NCI-H748 treated with DMSO at 0.1 percent for 48 hours (cell line): ENCODE results near the gene RSRP1.
"Not testable (repeated sequence)": the region's sequence is repeated elsewhere in the genome, so short reads cannot be mapped to it uniquely, and the experiment has no call there.

Source experiments
- DNase-seq: peaks from one replicate; lab custom pipeline; 2025; lab: John Stamatoyannopoulos, UW

Gene RSRP1

GRCh38 chr1:25257196-25257595, 9.9 kb upstream of the RSRP1 start:
- no peak for DNase-seq

DNA sequence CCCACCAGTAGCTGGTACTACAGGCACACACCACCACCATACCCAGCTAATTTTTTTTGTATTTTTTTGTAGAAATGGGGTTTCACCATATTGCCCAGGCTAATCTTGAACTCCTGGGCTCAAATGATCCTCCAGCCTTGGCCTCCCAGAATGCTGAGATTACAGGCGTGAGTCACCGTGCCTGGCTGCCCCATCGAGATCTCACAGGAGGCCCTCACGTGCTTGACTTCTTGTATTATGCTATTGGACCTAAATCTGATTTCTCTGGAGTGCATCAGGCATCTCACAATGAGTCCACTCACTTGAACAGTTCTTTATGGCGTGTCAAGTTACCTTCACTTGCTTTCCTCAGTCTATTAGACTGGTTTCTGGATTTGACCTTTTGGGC, 9.3 kb upstream of the RSRP1 start:
- no peak for DNase-seq

DNA sequence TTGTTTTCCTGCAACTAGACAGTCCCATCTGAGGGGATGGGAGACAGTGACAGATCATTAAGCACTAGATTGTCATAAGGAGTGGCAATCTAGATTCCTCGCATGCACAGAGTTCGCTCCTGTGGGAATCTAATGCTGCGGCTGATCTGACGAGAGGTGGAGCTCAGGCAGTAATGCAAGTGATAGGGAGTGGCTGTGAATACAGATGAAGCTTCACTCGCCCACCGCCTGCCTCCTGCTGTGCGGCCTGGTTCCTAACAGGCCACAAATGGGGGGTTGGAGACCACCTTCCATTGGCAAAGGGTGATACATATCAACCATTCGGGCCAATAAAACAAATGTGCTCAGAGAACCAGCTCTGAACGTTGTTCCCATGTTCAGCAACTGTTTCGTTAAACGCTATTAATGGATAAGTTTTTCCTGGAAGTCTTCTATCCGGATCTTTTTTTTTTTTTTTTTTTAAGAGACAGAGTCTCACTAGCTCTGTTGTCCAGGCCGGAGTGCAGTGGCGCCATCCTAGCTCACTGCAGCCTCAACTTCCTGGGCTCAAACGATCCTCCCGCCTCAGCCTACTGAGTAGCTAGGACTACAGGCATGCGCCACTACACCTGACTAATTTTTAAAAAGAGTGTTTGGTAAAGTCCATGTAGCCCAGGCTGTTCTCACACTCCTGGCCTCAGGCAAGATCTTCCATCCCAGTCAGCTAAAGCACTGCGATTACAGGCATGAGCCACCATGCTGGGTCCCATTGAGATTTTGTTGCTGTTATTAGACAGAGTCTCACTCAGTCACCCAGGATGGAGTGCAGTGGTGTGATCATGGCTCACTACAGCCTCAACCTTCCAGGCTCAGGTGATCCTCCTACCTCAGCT, 8.7 kb upstream of the RSRP1 start:
- no peak for DNase-seq

- DNase-seq, result no peak
Observed at GRCh38 chr1:25253911-25254310, 6.7 kb upstream of the RSRP1 start.

- DNase-seq, result peak; percentile 31
Observed at GRCh38 chr1:25247829-25248754, 838 bp upstream of the RSRP1 start.

DNA sequence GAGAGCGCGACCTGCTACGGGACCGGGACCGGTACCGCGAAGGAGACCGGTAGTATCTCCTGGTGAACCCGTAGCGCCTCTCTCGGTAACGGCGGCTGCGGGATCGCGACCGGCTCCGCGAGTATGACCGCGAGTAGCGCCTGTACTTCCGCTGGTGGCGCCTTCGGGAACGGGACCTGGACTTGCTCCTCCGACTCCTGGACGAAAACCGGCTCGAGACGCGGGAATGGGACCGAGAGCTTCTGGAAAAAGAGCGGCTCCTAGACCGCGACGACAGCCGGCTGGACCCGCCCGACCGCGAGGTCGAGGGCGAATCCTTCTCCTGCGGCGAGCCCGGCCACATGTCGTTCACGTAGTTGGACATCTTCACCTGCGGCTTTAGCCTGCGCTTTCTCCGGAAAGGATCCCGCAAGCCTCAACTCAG, 642 bp downstream of the RSRP1 start:
- no peak for DNase-seq

DNA sequence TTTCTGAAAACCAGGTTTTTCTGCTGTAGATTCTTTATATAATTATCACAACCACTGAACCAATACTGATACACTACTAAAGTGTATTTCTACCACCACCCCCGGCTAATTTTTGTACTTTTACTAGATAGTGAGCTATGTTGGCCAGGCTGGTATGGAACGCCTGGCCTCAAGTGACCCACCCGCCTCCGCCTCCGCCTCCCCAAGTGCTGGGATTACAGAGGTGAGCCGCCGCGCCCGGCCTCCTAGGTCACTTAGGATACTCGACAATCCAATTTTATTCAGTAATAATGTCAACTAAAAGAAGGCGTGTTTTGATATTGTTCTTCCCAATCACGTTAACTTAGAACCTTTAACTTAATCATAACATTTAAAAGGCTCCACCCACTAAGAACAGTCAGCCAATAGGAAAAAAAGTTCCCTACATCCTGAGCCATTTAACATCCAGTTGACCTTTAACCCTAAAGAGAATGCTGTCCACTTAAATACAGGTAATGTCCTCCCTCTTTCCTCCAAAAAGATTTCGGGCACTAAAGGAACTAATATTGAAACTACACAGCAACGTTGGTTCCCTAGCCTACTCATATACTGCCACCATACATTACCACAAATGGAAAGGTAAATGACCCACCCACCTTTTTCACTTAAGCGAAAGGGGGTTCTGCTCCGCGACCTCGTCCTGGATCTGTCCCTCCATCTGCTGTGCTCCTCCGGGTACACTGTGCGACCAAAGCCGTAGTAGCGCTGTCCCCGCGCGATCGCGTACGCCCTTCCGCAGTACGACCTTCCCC, 1.2 kb downstream of the RSRP1 start:
- DNase-seq, result no peak

DNA sequence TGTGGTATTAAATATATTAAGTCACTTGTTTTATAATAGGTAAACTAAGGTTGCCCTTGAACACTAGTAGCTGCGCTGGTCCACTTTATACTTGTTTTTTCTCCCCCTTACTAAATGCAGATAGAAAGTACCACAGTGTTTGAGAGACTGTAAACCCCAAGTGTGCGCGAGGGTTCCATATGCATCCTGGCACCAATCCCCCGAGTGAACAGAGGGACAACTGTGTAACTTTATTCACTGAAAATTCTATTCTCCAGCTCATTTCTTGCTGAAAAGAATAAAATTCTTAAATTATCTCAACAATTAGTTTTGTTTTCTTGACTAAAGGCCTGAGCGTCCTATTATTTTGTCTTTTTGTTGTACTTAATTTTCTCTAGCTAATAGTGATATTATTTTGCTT, 1.9 kb downstream of the RSRP1 start:
- DNase-seq, result no peak

GRCh38 chr1:25243907-25244306, 3.3 kb downstream of the RSRP1 start:
- DNase-seq, result no peak

DNA sequence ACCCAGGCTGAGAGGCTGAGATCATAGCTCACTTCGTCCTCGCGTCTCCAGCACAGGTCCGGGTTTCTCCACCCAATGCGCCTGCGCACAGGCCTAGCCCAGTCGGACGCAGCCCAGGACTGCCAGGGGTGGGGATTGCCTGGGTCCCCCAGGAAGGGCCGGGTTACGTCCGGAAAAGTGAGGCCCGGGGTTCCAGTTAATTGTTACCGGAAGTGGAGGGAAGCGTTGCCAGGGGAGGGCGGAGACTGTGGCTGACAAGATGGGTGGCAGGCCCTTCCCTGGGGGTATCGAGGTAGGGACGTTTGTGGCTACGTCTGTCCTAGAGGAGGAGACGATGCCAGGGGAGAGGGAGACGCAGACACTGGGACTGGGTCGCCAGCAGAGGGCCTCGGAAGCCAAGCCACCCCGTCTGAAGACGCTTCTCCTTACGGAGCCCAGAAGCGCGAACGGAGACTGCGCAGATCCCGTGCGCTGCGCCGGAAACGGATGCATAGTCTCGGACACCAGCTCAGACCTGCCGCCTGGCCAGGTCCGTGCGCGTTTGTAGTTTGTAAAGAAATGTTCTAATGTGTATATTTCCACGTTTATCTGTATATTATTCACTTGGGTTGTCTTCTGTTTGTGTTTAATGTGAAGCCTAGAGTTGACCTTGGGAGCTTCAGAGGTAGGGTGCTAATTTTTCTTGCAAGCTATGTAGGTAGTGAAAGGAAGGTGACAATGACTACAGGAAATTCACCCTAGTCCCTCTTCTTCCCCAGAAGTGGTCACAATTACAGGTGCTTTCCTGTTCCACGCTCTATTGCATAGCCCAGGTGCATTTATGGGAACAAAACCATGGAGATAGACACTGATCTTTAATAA, 7.3 kb downstream of the RSRP1 start:
- peak; percentile 69 for DNase-seq

GRCh38 chr1:25238046-25238445, 9.2 kb downstream of the RSRP1 start:
- no peak for DNase-seq

DNA sequence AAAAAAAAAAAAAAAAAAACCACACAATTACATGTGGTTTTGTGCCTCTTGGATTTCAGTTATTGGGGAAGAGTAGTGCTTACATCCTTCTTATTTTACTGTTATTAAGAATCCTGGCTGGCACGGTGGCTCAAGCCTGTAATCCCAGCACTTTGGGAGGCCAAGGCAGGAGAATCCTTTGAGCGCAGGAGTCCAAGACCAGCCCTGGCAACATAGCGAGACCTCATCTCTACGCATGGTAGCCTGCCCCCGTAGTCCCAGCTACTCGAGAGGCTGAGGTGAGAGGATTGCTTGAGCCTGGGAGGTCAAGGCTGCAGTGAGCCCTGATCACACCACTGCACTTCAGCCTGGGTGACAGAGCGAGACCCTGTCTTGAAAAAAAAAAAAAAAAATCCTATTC, 11.0 kb downstream of the RSRP1 start:
- DNase-seq, result not testable (repeated sequence)

GRCh38 chr1:25235411-25235810, 11.8 kb downstream of the RSRP1 start:
- DNase-seq, result not testable (repeated sequence)

GRCh38 chr1:25232866-25233784, 14.1 kb downstream of the RSRP1 start:
- no peak for DNase-seq

DNA sequence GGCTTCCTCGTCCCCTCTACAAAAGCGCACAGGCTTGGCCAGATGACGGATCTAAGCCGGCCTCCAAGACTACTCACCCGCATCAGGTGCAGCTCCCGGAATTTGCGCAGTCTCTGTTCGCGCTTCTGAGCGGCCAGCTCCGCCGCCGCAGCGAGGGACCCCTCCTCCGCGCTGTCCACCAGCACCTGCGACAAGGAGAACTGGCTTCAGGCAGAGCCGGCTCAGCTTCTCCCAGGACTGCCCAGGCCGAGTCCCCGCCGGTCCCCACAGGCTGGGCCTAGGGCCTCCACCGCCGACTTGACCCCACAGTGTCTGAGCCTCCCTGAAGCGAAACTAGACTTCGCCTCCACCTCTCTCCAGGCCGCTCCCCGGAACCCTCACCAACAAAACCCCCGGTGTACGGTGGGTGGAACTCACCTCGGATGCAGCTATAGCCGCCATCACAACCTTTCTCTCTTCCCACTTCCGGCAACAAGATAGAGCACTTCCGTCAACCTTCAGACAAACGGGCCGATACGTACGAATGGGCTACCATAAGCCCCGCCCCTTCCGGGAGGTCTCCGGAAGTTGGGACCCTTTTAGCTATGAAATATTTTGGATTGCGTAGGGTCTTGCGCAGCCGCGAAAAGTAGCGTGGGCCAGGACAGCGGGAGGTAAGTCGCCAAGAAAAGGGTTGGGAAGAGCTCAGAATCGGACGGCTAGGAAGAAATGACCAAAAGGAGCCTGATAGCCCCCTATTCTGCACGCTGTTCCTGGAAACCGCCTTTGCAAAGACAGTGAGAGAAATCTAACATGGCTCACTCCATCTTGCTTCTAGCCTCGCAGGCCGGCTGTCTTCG, 15.0 kb downstream of the RSRP1 start, which contains the start of gene SYF2:
TSS of gene SYF2 (minus strand) at position 476 of the 839 bp plus-strand sequence. CDS start at position 441, 35 bp downstream.
- DNase-seq, result peak; percentile 82

DNA sequence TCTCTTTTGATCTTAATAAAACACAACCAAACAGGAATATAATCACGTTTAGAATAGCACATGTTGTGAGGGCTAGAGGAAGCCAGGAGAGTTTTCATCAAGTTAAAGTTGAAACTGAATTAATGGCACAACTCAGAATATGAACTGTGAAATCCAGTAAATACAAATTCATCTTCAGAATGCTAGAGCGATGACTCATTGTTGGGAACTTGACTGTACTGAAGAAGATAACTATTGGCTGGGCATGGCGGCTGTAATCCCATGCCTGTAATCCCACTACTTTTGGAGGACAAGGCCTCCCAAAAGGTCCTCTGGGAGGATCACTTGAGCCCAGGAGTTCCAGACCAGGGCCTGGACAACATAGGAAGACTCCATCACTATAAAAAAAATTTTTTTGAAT, 23.8 kb downstream of the RSRP1 start:
- no peak for DNase-seq

DNA sequence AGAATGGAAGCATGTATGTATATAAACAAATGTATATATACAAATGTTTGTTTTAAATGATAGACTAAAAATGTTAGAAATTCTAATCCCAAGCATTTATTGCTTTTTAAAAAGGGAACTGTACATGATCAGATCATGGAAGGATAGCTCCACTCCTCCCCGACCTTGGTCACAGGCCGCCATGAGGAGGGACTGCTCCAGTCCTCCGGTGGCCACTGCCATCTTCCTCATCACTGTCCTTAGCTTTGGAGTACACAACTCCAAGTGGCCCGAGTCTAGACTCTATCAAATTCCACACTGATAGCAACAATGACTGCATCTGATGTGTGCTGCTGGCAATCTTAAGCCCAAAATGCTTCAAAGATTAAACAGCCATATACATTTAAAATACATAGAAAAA, 24.6 kb downstream of the RSRP1 start:
- DNase-seq, result no peak

GRCh38 chr1:25220666-25221065, 26.6 kb downstream of the RSRP1 start:
- no peak for DNase-seq

- DNase-seq, result no peak
Observed at GRCh38 chr1:25219661-25220251, 27.5 kb downstream of the RSRP1 start.
